Pons (tissue), 1 donor: Measurements from ENCODE around the gene CITED1.

Source experiments
- DNase-seq: peaks from one replicate; pipeline ENCODE4 v3.0.0-alpha.2; 2016; ENCODE audit warnings: low spot score

Gene CITED1

GRCh38 chrX:72270316-72270866 is 35.3 kb downstream of the CITED1 start:
- DNase-seq: no peak

- DNase-seq: no peak
These were observed 36.0 kb downstream of the CITED1 start for GRCh38 chrX:72269671-72270251.

- DNase-seq: peak; percentile 8
These were observed 36.9 kb downstream of the CITED1 start for GRCh38 chrX:72268597-72269365.

- no peak for DNase-seq
These were observed 40.5 kb downstream of the CITED1 start for GRCh38 chrX:72265263-72265662.

- no peak for DNase-seq
These were observed 43.6 kb downstream of the CITED1 start for GRCh38 chrX:72262077-72262476.

GRCh38 chrX:72260448-72260847 is 45.3 kb downstream of the CITED1 start:
- DNase-seq: no peak

- no peak for DNase-seq
These were observed 47.5 kb downstream of the CITED1 start for GRCh38 chrX:72258174-72258573.

GRCh38 chrX:72255864-72256263 is 49.9 kb downstream of the CITED1 start:
- no peak for DNase-seq

GRCh38 chrX:72255445-72255844 is 50.3 kb downstream of the CITED1 start:
- no peak for DNase-seq

- DNase-seq: no peak
These were observed 50.9 kb downstream of the CITED1 start for GRCh38 chrX:72254816-72255215.

GRCh38 chrX:72253686-72254085 is 52.0 kb downstream of the CITED1 start:
- DNase-seq: no peak
